Hepatocyte (in vitro differentiated cells): ENCODE results near the gene SPECC1L.

Source experiments
- CTCF ChIP-seq: fragments of 200-600 bp; sonication (generic); IDR thresholded peaks from 2 replicates; pipeline ENCODE4 v1.5.1; 2016; ENCODE audit warnings: antibody characterized with exemption, mild to moderate bottlenecking; ENCODE audit not compliant: poor library complexity
- EZH2 ChIP-seq: fragments of 200-600 bp; sonication (generic); IDR thresholded peaks from 2 replicates; pipeline ENCODE4 v1.6.1; 2016; ENCODE audit warnings: antibody characterized with exemption, mild to moderate bottlenecking, borderline replicate concordance
- EZH2phosphoT487 ChIP-seq: fragments of 200-600 bp; sonication (generic); IDR thresholded peaks from one replicate; pipeline ENCODE4 v1.6.1; 2018; ENCODE audit warnings: antibody characterized with exemption, mild to moderate bottlenecking, low read depth, moderate library complexity; ENCODE audit not compliant: unreplicated experiment, severe bottlenecking

GRCh38 chr22:24437091-24437490 lies 166.5 kb downstream of the SPECC1L start:
- TF ChIP-seq CTCF (no peak), EZH2phosphoT487 (no peak), EZH2 (no peak)
